ENCODE measurements around the gene MEIOB. TPM values are rescaled to one million over a fixed set of nuclear protein-coding genes. Genes with fewer than 3 reads are reported as not detected.

The MEIOB gene
- polyA plus RNA-seq, 3 donors = not detected

DNA sequence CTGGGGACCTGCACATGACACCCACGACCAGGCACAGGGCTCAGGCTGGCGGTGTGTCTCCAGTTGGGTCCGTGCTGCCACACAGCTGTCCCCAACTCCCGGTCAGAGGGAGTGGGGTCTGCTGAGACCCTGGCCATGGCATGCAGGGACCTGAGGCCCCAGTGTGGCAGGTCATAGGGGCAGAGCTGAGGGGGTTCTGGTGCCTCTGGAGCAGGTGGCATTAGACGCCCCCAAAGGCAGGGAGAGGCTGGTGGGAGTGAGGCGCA is 85.0 kb downstream of the MEIOB start:
- Histone ChIP-seq H3K9ac (ENCODE audit: insufficient read depth, low read length, poor library complexity, severe bottlenecking) (no peak overlapping the region), H2AFZ (ENCODE audit: insufficient read depth, low read depth, low read length, poor library complexity, severe bottlenecking) (no peak overlapping the region), H3K9me3 (replicated peaks in 1 of 2; ENCODE audit: control insufficient read depth in 1 of 2, insufficient read depth in 1 of 2, low read length in 2 of 2) (no peaks in the 10 kb centered on the region), H3K27ac (ENCODE audit: low read depth in 1 of 2, low read length in 2 of 2) (no peak overlapping the region), H3K79me2 (ENCODE audit: insufficient read depth, low read length) (peaks cover 39% of the 10 kb centered on the region), H3K4me2 (replicated peaks; ENCODE audit: extremely low read depth, low read length, poor library complexity, severe bottlenecking) (no peak overlapping the region), H3K27me3 (ENCODE audit: control insufficient read depth in 2 of 2, insufficient read depth in 2 of 2, low read length in 2 of 2) (no peaks in the 10 kb centered on the region), H3K36me3 (replicated peaks in 1 of 2; ENCODE audit: control insufficient read depth in 1 of 2, insufficient read depth in 2 of 2, low read length in 2 of 2) (peaks cover 42 to 44% of the 10 kb centered on the region in 2 donors), H3K4me1 (ENCODE audit: control insufficient read depth in 1 of 2, insufficient read depth in 2 of 2, low read length in 2 of 2) (peaks cover 12 to 16% of the 10 kb centered on the region in 2 donors), H3K4me3 (replicated peaks in 1 of 3; ENCODE audit: low read depth in 2 of 3, low read length in 3 of 3) (no peak overlapping the region), H4K20me1 (ENCODE audit: insufficient read depth, low read length) (peaks cover 34% of the 10 kb centered on the region)
- TF ChIP-seq, protein P1, sequence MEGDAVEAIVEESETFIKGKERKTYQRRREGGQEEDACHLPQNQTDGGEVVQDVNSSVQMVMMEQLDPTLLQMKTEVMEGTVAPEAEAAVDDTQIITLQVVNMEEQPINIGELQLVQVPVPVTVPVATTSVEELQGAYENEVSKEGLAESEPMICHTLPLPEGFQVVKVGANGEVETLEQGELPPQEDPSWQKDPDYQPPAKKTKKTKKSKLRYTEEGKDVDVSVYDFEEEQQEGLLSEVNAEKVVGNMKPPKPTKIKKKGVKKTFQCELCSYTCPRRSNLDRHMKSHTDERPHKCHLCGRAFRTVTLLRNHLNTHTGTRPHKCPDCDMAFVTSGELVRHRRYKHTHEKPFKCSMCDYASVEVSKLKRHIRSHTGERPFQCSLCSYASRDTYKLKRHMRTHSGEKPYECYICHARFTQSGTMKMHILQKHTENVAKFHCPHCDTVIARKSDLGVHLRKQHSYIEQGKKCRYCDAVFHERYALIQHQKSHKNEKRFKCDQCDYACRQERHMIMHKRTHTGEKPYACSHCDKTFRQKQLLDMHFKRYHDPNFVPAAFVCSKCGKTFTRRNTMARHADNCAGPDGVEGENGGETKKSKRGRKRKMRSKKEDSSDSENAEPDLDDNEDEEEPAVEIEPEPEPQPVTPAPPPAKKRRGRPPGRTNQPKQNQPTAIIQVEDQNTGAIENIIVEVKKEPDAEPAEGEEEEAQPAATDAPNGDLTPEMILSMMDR (IDR thresholded peaks at IDR 0.05) = no peak
- peak overlapping the region in 1 of 7 donors; percentile 43 for H3K27ac Mint-ChIP-seq
- H3K27me3 Mint-ChIP-seq (ENCODE audit: low read depth in 3 of 3) = no peaks in the 10 kb centered on the region
- peaks cover 12% of the 10 kb centered on the region for H3K4me1 Mint-ChIP-seq
- peaks cover 18 to 55% of the 10 kb centered on the region in 2 donors for H3K36me3 Mint-ChIP-seq
- intact Hi-C loops (cut with micrococcal nuclease) = loop anchor here in 1 of 2 donors (10.0 kb wide), 2 partner anchors 82 to 362 kb away; partner anchors contain the start of genes MAPK8IP3 and UQCC4
- WGBS (ENCODE audit: insufficient coverage) = 97% methylated on average over 6 of the region's 6 CpGs
- H3K4me3 Mint-ChIP-seq = no peak overlapping the region
- no peak for DNase-seq
- no peaks in the 10 kb centered on the region for H3K9me3 Mint-ChIP-seq

DNA sequence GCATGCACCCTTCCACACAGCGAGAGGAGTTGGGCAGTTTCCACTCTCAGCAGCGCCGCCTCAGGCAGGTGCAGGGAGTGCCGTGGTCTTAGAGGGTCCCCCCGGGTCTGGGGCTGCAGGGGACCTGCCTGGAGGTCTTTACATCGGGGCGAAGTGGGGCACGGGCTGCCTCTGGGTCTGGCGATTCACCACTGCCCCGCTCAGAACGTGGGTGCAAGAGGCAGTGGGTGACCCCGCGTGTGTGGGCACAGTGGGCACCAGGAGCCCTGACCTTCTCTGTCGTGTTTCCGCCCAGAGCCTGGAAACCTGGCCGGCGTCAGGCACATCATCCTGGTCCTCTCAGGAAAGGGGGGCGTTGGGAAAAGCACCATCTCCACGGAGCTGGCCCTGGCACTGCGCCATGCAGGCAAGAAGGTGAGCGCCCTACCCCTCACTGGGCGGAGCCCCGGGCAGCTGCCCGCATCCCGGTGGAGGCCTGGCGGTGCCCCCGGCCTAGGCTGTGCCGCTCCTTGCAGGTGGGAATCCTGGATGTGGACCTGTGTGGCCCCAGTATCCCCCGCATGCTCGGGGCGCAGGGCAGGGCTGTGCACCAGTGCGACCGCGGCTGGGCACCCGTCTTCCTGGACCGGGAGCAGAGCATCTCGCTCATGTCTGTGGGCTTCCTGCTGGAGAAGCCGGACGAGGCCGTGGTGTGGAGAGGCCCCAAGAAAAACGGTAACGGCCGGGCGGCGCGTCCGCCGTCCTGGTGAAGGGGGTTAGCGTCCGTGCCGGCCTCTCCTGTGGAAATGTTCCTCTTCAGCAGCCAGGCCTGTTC is 85.5 kb downstream of the MEIOB start:
- TF ChIP-seq, protein P1 (IDR thresholded peaks at IDR 0.05) = no peak
- Histone ChIP-seq H3K9me3 (replicated peaks in 1 of 2; ENCODE audit: control insufficient read depth in 1 of 2, insufficient read depth in 1 of 2, low read length in 2 of 2) (no peaks in the 10 kb centered on the region), H3K4me3 (replicated peaks in 1 of 3; ENCODE audit: low read depth in 2 of 3, low read length in 3 of 3) (no peak overlapping the region), H2AFZ (ENCODE audit: insufficient read depth, low read depth, low read length, poor library complexity, severe bottlenecking) (no peak overlapping the region), H3K27me3 (ENCODE audit: control insufficient read depth in 2 of 2, insufficient read depth in 2 of 2, low read length in 2 of 2) (no peaks in the 10 kb centered on the region), H3K27ac (ENCODE audit: low read depth in 1 of 2, low read length in 2 of 2) (no peak overlapping the region), H3K4me2 (replicated peaks; ENCODE audit: extremely low read depth, low read length, poor library complexity, severe bottlenecking) (no peak overlapping the region), H3K79me2 (ENCODE audit: insufficient read depth, low read length) (peaks cover 43% of the 10 kb centered on the region), H3K9ac (ENCODE audit: insufficient read depth, low read length, poor library complexity, severe bottlenecking) (no peak overlapping the region), H4K20me1 (ENCODE audit: insufficient read depth, low read length) (peaks cover 39% of the 10 kb centered on the region), H3K36me3 (replicated peaks in 1 of 2; ENCODE audit: control insufficient read depth in 1 of 2, insufficient read depth in 2 of 2, low read length in 2 of 2) (peaks cover 41 to 44% of the 10 kb centered on the region in 2 donors), H3K4me1 (ENCODE audit: control insufficient read depth in 1 of 2, insufficient read depth in 2 of 2, low read length in 2 of 2) (peaks cover 17 to 21% of the 10 kb centered on the region in 2 donors)
- Mint-ChIP-seq H3K4me1 (peaks cover 17% of the 10 kb centered on the region), H3K27me3 (ENCODE audit: low read depth in 3 of 3) (no peaks in the 10 kb centered on the region), H3K36me3 (peaks cover 18 to 55% of the 10 kb centered on the region in 2 donors), H3K4me3 (no peak overlapping the region), H3K27ac (peak overlapping the region in 1 of 7 donors; percentile 43), H3K9me3 (no peaks in the 10 kb centered on the region)
- intact Hi-C loops (cut with micrococcal nuclease) = loop anchor here in 1 of 2 donors (10.0 kb wide), 2 partner anchors 82 to 362 kb away; partner anchors contain the start of genes MAPK8IP3 and UQCC4
- 95% methylated on average over 47 of the region's 51 CpGs for WGBS (ENCODE audit: insufficient coverage)
- DNase-seq = no peak

All from CD14-positive monocyte (primary cell).